Femur (tissue), 1 donor: ENCODE results near the gene TRIP6.
"Not testable (repeated sequence)": the region's sequence is repeated elsewhere in the genome, so short reads cannot be mapped to it uniquely, and the experiment has no call there.

Experiments used
- DNase-seq: peaks from one replicate; pipeline ENCODE4 v3.0.0-alpha.2; 2017

Gene TRIP6

GRCh38 chr7:100839361-100839760, 27.8 kb upstream of the TRIP6 start:
- DNase-seq, result no peak

GRCh38 chr7:100840470-100841100, 26.6 kb upstream of the TRIP6 start:
- no peak for DNase-seq

DNA sequence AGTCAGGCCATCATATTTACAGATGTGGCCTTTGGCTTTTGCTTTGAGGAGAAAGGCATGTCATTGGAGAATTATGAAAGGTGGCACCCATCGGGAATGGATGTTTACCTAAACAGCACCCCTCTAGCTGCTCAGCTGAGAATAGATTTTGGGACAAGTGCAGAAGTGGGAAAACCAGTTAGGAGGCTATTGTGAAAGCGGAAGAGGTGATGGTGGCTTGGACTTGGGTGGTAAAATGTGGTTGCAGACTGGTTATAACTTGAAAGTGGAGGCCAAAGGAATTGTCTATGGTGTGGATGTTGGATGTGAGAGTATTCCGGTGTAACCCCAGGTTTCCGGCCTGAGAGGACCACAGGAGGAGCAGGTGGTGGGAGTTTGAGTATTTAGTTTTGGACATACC, 19.8 kb upstream of the TRIP6 start:
- no peak for DNase-seq

- peak; percentile 95 for DNase-seq
Measured at GRCh38 chr7:100852048-100852872, 14.9 kb upstream of the TRIP6 start, which contains the start of gene SLC12A9. SLC12A9 (plus strand) TSS chr7:100852713; CDS start chr7:100854198, 1,485 bp downstream.

DNA sequence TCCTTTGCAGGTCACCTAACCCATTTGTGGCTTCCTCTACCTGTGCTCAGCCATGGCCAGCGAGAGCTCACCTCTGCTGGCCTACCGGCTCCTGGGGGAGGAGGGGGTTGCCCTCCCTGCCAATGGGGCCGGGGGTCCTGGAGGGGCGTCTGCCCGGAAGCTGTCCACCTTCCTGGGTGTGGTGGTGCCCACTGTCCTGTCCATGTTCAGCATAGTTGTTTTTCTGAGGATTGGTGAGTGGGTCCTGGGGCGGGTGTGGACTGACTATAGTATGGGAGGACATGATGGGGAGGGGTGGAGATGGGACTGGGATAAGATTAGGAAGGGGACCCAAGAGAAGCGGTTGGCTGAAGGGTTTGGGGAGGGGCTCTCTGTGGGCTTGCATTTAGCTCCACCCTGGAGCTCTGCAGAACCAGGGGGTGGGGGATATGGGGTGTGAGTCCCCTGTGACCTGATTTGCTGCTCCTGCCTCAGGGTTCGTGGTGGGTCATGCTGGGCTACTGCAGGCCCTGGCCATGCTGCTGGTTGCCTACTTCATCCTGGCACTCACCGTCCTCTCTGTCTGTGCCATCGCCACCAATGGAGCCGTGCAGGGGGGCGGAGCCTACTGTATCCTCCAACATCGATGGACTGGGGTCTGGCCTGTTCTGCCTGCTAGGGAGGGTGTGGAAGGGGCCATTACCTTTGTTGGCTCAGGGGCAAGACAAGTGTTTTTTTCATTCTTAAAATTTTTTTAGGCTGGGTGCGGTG, 12.9 kb upstream of the TRIP6 start:
- DNase-seq, result no peak

GRCh38 chr7:100854899-100855298, 12.3 kb upstream of the TRIP6 start:
- DNase-seq, result not testable (repeated sequence)

DNA sequence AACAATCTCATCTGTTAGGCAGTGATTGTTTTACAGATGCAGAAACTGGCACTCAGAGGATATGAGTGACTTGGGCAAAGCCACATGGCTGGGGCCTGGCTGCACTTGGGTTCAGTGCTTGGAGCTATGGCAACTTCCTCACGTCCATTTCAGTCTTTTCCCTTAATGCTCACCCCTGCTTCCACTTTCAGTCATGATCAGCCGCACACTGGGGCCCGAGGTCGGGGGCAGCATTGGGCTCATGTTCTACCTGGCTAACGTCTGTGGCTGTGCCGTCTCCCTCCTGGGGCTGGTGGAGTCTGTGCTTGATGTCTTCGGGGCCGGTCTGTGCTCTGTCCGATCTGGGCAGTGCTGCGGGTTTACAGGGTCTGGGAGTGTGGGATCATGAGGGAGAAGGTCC, 11.7 kb upstream of the TRIP6 start:
- DNase-seq, result no peak

DNA sequence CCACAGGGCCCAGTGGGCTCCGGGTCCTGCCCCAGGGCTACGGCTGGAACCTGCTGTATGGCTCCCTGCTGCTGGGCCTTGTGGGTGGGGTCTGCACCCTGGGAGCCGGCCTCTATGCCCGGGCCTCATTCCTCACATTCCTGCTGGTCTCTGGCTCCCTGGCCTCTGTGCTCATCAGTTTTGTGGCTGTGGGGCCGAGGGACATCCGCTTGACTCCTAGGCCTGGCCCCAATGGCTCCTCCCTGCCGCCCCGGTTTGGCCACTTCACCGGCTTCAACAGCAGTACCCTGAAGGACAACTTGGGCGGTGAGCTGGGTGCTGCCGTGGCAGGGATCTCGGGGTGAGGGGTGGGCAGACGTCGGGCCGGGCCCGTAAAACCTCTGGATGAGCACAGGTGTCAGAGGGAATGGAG, 10.3 kb upstream of the TRIP6 start:
- no peak for DNase-seq

DNA sequence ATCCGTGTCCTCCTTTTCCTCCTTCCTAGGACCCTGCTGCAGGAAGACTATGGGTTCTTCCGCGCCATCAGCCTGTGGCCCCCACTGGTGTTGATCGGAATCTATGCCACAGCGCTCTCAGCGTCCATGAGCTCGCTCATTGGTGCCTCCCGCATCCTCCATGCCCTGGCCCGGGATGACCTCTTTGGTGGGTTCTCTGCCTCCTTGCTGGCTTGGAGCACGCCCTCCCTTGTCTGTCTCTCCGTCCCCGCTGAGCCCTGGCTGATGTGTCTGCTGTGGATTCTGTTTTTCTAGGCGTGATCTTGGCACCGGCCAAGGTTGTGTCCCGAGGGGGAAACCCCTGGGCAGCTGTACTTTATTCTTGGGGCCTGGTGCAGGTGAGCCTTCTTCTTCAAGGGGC, 7.3 kb upstream of the TRIP6 start:
- DNase-seq, result no peak

DNA sequence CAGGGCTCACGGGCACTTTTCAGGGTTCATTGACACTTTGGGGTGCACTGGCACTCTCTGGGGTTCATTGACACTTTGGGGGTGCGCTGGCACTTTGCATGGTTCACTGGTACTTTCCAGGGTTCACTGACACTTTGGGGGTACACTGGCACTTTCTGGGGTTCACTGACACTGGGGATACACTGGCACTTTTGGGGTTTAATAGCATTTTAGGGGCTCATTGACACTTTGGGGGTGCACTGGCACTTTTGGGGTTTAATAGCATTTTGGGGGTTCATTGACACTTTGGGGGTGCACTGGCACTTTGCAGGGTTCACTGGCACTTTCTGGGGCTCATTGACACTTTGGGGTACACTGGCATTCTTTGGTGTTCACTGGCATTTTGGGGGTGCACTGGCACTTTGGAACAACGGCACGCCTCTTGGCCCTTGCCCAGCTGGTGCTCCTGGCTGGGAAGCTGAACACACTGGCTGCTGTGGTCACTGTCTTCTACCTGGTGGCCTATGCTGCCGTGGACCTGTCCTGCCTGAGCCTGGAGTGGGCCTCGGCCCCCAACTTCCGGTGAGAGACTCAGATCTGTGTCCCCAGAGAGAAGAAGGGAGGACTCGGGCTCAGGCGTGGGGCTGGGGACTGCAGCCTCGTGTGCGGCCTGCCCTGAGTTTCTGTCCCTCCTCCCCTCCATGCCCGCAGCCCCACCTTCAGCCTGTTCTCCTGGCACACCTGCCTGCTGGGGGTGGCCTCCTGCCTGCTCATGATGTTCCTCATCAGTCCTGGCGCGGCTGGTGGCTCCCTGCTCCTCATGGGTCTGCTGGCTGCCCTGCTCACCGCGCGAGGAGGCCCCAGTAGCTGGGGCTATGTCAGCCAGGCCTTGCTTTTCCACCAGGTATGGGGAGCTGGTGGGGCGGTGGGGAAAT, 6.2 kb upstream of the TRIP6 start:
- DNase-seq, result no peak

DNA sequence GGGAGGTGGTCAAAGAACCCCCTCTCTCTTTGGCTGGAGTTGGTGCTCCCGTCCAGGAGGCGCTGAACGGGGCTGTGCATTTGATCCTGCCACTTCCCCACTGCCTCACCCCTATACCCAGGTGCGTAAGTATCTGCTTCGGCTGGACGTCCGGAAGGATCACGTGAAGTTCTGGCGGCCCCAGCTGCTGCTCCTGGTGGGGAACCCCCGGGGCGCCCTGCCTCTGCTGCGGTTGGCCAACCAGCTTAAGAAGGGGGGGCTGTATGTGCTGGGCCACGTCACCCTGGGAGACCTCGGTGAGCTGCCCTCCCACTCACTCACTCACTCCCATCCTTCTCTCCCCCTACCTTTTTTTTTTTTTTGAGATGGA, 5.6 kb upstream of the TRIP6 start:
- DNase-seq, result no peak

- no peak for DNase-seq
Measured at GRCh38 chr7:100863406-100863950, 3.7 kb upstream of the TRIP6 start.

DNA sequence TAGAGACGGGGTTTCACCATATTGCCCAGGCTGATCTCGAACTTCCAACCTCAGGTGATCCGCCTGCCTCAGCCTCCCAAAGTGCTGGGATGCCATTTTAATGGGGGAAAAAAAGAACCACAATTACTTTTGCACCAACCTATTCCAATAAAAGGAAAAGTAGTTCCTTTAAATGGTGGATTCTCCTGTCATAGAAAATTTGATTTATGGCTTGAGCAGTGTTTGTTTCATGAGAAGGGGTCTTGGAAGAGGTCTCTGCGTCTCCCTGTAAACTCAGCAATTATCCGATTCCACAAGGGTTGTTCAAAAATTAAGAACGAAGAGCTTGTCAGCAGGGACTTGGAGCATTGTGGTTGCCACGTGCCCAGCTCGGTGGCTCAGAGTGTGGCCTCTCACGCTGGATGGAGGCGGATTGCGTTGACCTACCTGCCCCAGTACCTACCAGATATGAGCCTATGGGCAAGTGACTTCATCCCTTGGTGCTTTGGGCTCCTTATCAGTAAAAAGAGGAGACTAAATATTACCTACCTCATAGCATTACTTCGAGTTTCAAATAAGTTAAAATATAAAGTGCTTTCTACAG, 2.8 kb upstream of the TRIP6 start:
- no peak for DNase-seq

- DNase-seq, result peak; percentile 52
Measured at GRCh38 chr7:100865372-100865911, 1.7 kb upstream of the TRIP6 start.

DNA sequence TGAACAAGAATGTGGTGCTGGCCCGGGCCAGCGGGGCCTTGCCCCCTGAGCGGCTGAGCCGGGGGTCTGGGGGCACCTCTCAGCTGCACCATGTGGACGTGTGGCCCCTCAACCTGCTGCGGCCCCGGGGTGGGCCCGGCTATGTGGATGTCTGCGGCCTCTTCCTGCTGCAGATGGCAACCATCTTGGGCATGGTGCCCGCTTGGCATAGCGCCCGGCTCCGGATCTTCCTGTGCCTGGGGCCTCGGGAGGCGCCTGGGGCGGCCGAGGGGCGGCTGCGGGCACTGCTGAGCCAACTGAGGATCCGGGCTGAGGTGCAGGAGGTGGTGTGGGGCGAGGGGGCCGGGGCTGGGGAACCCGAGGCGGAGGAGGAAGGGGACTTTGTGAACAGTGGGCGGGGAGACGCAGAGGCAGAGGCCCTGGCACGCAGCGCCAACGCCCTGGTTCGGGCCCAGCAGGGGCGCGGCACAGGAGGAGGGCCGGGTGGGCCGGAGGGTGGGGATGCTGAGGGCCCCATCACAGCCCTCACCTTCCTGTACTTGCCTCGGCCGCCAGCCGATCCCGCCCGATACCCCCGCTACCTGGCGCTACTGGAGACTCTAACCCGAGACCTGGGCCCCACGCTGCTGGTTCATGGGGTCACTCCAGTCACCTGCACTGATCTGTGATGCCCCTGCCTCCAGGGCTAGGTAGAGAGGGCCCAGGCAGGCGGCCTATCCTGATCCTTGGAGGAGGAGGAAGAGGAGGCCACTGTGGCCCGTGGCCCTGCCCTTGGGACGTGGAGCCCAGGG, 1.1 kb upstream of the TRIP6 start:
- DNase-seq, result peak; percentile 89

DNA sequence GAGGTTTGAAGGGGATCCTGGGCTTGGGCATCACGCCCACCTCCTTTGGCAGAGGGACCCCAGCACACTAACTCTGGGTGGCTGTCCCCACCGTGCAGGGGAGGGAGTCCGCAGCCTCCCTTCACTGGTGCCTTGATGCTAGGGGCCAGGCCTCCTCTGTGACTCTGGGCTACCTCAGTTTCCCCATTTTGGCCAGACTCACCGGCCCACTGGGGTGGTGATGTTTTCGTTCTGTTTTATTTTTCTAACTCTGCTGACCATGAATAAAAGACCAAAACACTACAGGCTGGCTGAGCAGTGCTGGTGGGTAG, 503 bp upstream of the TRIP6 start:
- peak; percentile 47 for DNase-seq

- peak; percentile 48 for DNase-seq
Measured at GRCh38 chr7:100867776-100868485, 744 bp downstream of the TRIP6 start.

GRCh38 chr7:100873599-100874299, 6.6 kb downstream of the TRIP6 start:
- DNase-seq, result no peak

- DNase-seq, result no peak
Measured at GRCh38 chr7:100874300-100874576, 7.1 kb downstream of the TRIP6 start.
